Effector CD8-positive, alpha-beta T cell (primary cell): ENCODE measurements around the gene COA1.
"Not testable (repeated sequence)": the region's sequence is repeated elsewhere in the genome, so short reads cannot be mapped to it uniquely, and the experiment has no call there.

Experiments used
- DNase-seq: peaks from one replicate; lab custom pipeline; 2025; lab: John Stamatoyannopoulos, UW

The COA1 gene

GRCh38 chr7:43628431-43628830 lies 100.9 kb downstream of the COA1 start:
- no peak for DNase-seq

- DNase-seq: not testable (repeated sequence)
These were observed 101.5 kb downstream of the COA1 start for GRCh38 chr7:43627798-43628197.

- no peak for DNase-seq
These were observed 102.6 kb downstream of the COA1 start for GRCh38 chr7:43626695-43627094.

GRCh38 chr7:43625980-43626379 lies 103.3 kb downstream of the COA1 start:
- DNase-seq: no peak

GRCh38 chr7:43625453-43625852 lies 103.9 kb downstream of the COA1 start:
- no peak for DNase-seq

GRCh38 chr7:43624156-43624555 lies 105.2 kb downstream of the COA1 start:
- no peak for DNase-seq

GRCh38 chr7:43621729-43622448 lies 107.4 kb downstream of the COA1 start:
- no peak for DNase-seq

- DNase-seq: no peak
These were observed 109.9 kb downstream of the COA1 start for GRCh38 chr7:43619213-43620012.

GRCh38 chr7:43618073-43618472 lies 111.2 kb downstream of the COA1 start:
- DNase-seq: no peak

GRCh38 chr7:43616977-43617376 lies 112.3 kb downstream of the COA1 start:
- DNase-seq: no peak

GRCh38 chr7:43615558-43616145 lies 113.7 kb downstream of the COA1 start:
- DNase-seq: no peak

- no peak for DNase-seq
These were observed 116.4 kb downstream of the COA1 start for GRCh38 chr7:43612599-43613589.

GRCh38 chr7:43612128-43612527 lies 117.2 kb downstream of the COA1 start:
- no peak for DNase-seq

- DNase-seq: no peak
These were observed 120.2 kb downstream of the COA1 start for GRCh38 chr7:43609097-43609496.

- no peak for DNase-seq
These were observed 125.1 kb downstream of the COA1 start for GRCh38 chr7:43604251-43604650.

GRCh38 chr7:43602256-43602655 lies 127.1 kb downstream of the COA1 start:
- no peak for DNase-seq

- DNase-seq: no peak
These were observed 129.3 kb downstream of the COA1 start for GRCh38 chr7:43600056-43600455.

GRCh38 chr7:43596426-43596825 lies 132.9 kb downstream of the COA1 start:
- DNase-seq: not testable (repeated sequence)

- no peak for DNase-seq
These were observed 135.3 kb downstream of the COA1 start for GRCh38 chr7:43594020-43594419.

- DNase-seq: no peak
These were observed 136.3 kb downstream of the COA1 start for GRCh38 chr7:43593010-43593409.

- DNase-seq: no peak
These were observed 137.0 kb downstream of the COA1 start for GRCh38 chr7:43592326-43592725.
